WERI-Rb-1 (cell line): ENCODE results near the gene TSEN54.

Source experiments
- DNase-seq: peaks from one replicate; pipeline ENCODE4 v3.0.0-alpha.2; 2020
- H3K27ac ChIP-seq: fragments of 250-450 bp; sonication (Bioruptor Pico); 2 replicates; pipeline ENCODE4 v1.5.1; 2020; ENCODE audit warnings: mild to moderate bottlenecking, moderate library complexity
- H3K27me3 ChIP-seq: fragments of 250-450 bp; sonication (Bioruptor Pico); 2 replicates; pipeline ENCODE4 v1.5.1; 2021; ENCODE audit warnings: mild to moderate bottlenecking, low read depth, moderate library complexity; ENCODE audit not compliant: insufficient read depth, severe bottlenecking
- H3K36me3 ChIP-seq: fragments of 250-450 bp; sonication (Bioruptor Pico); 2 replicates; pipeline ENCODE4 v1.5.1; 2020; ENCODE audit warnings: mild to moderate bottlenecking, moderate library complexity
- H3K4me3 ChIP-seq: 2 replicates; pipeline ENCODE4 v1.5.1; 2011; ENCODE audit warnings: low read depth, mild to moderate bottlenecking, control low read depth, low read length
- H3K9me3 ChIP-seq: fragments of 250-450 bp; sonication (Bioruptor Pico); 2 replicates; pipeline ENCODE4 v1.5.1; 2021; ENCODE audit warnings: mild to moderate bottlenecking, moderate library complexity; ENCODE audit not compliant: severe bottlenecking
- TF ChIP-seq, protein P1 (sequence below): IDR thresholded peaks from 2 replicates; pipeline ENCODE4 v1.5.1; 2011; ENCODE audit warnings: low read depth, mild to moderate bottlenecking, control low read depth, inconsistent platforms, low read length

Gene TSEN54

DNA sequence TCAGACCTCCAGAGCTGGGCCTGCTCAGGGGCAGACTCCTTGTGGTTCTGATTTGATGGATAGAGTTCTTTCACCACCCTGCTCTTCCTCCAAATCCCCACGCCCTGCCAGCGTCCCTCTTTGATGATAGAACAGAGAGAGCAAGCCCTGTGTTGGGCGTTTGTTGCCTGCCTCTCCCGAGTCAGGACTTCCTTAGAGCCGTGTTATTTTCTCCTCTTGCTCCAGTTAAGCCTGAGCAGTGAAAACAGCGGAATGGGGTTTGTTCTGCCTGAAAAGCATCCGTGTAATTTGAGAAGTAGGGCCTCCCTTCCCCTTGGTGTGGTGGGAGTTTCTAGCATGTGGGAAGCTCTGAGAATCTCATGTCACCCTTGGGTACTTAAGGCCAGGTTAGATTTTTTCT, 37.8 kb upstream of the TSEN54 start:
- Histone ChIP-seq H3K36me3 (peaks cover 21% of the 10 kb centered on the region), H3K9me3 (no peaks in the 10 kb centered on the region), H3K27me3 (no peaks in the 10 kb centered on the region), H3K4me3 (no peak overlapping the region), H3K27ac (no peak overlapping the region)
- TF ChIP-seq, protein P1, sequence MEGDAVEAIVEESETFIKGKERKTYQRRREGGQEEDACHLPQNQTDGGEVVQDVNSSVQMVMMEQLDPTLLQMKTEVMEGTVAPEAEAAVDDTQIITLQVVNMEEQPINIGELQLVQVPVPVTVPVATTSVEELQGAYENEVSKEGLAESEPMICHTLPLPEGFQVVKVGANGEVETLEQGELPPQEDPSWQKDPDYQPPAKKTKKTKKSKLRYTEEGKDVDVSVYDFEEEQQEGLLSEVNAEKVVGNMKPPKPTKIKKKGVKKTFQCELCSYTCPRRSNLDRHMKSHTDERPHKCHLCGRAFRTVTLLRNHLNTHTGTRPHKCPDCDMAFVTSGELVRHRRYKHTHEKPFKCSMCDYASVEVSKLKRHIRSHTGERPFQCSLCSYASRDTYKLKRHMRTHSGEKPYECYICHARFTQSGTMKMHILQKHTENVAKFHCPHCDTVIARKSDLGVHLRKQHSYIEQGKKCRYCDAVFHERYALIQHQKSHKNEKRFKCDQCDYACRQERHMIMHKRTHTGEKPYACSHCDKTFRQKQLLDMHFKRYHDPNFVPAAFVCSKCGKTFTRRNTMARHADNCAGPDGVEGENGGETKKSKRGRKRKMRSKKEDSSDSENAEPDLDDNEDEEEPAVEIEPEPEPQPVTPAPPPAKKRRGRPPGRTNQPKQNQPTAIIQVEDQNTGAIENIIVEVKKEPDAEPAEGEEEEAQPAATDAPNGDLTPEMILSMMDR, result no peak
- no peak for DNase-seq

DNA sequence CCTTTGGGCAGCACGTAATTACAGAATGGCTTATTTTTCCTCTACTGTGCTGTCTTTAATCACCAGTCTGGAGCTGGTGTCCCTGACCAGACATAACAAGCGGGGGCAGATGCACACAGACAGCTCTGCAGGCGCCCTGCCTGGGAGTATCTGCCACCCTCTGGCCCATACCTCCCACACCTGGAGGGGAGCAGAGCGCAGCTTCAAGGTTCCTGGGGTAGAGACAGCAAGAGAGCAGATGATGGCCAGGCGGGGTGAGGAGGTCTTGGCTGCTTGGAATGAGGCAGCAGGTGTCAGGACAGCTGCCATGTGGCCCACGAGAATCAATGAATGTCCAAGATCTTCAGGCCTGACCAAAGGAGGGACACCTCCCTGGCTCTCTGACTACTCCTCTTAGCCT, 36.0 kb upstream of the TSEN54 start:
- no peaks in the 10 kb centered on the region for H3K27me3 ChIP-seq
- no peaks in the 10 kb centered on the region for H3K9me3 ChIP-seq
- peaks cover 11% of the 10 kb centered on the region for H3K36me3 ChIP-seq
- H3K27ac ChIP-seq, result peak overlapping the region; percentile 51
- peak; percentile 56 for DNase-seq
- no peak overlapping the region for H3K4me3 ChIP-seq
- TF ChIP-seq, protein P1, result no peak

DNA sequence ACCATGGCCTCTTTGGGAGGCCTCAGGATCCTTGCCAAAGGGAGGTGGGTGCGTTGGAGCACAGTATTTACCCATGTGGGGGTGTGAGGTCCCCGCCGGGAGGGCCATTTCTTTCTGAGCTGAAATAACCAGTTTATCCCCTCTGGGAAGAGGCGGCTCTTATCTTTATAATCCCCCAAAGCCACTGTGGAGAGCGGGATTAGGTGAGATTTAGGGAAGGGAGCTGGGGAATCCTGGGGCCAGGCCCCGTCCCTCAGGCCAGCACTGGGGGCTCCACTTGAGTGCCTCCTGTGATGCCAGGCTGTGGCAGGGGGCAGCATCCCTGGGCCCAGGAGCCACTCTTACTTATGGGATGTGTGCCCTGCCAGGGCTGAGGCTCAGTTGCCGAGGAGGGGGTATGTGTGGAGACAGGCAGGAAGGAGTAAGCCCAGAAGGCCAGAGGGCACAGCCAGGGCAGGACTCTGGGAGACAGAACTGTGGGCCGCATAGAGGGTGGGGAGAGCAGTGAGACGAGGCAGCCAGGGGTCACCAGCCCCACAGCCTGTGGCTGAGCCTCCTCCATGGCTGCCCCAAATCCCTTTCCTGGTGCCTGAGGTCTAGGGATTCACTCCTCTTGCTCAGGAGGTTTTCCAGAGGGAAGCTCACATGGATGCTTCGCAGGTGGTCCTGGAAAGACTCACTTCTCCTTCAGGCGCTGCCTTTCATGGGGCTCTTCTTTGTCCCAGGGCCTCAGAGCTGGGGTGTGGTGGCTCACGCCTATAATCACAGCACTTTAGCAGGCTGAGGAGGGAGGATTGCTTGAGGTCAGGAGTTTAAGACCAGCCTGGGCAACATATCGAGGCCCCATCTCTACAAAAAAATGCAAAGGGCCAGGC, 34.9 kb upstream of the TSEN54 start:
- no peaks in the 10 kb centered on the region for H3K9me3 ChIP-seq
- peak overlapping the region; percentile 11 for H3K4me3 ChIP-seq
- H3K27me3 ChIP-seq, result no peaks in the 10 kb centered on the region
- peak; percentile 89 for DNase-seq
- peaks cover 14% of the 10 kb centered on the region for H3K36me3 ChIP-seq
- TF ChIP-seq, protein P1, result 0 out of 2 replicates have a peak, but pooled peaks have one; percentile 7
- peak overlapping the region; percentile 51 for H3K27ac ChIP-seq

DNA sequence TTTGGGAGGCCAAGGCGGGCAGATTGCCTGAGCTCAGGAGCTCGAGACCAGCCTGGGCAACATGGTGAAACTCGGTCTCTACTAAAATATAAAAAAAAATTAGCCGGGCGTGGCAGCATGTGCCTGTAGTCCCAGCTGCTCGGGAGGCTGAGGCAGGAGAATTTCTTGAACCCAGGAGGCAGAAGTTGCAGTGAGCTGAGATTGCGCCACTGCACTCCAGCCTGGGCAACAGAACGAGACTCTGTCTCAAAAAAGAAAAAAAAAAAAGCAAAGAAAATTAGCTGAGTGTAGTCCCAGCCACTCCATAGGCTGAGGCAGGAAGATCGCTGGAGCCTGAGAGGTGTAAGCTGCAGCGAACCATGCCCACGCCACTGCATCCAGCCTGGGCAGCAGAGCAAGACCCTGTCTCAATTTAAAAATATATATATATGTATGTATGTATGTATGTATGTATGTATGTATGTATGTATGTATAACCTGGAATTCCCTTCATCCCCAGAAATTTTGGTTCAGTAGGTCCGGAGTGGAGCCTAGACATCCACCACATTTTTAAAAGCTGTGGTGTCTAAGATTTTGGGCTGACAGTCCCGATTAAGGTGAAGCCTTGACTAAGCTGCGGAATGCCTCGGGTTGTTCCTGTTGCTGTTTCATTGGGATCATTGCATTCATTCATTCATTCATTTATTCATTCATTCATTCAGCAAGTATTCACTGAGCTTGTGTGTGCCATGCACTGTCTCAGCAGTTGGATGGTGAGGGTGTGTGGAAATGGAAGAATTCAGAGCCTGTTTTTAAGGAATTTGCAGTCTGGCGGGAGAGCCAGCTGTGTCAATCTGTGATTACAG, 34.0 kb upstream of the TSEN54 start:
- Histone ChIP-seq H3K4me3 (no peak overlapping the region), H3K36me3 (peaks cover 13% of the 10 kb centered on the region), H3K27ac (peak overlapping the region; percentile 44), H3K27me3 (no peaks in the 10 kb centered on the region), H3K9me3 (no peaks in the 10 kb centered on the region)
- DNase-seq, result no peak
- TF ChIP-seq, protein P1, result no peak

DNA sequence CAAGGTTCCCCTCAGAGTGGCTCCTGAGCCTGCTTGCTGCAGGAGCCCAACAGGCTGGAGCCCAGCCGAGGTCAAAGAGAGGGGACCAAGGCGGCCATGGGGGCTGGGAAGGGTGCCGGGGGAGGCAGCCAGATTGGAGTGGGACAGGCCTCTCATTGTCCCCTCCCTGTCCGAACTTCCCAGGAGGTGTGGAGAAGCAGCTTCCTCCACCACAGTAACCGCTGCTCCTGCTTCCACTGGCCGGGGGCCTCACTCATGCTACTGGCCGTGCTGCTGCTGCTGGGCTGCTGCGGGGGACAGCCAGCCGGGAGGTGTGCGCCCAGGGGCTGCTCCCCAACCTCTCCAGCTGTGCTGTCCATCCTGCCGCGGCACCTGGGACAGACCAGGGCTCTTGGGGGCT, 30.6 kb upstream of the TSEN54 start:
- Histone ChIP-seq H3K27ac (no peak overlapping the region), H3K4me3 (no peak overlapping the region), H3K9me3 (no peaks in the 10 kb centered on the region), H3K27me3 (no peaks in the 10 kb centered on the region), H3K36me3 (peaks cover 32% of the 10 kb centered on the region)
- TF ChIP-seq, protein P1, result no peak
- no peak for DNase-seq
